NCI-H146 treated with DMSO at 0.1 percent for 48 hours (cell line): ENCODE measurements around the gene DDOST.
"Not testable (repeated sequence)": the region's sequence is repeated elsewhere in the genome, so short reads cannot be mapped to it uniquely, and the experiment has no call there.

Source experiments
- DNase-seq: peaks from one replicate; lab custom pipeline; 2025; ENCODE audit not compliant: unreplicated experiment; lab: John Stamatoyannopoulos, UW

Gene DDOST

GRCh38 chr1:20625176-20626097 is 35.7 kb downstream of the DDOST start:
- DNase-seq: no peak

DNA sequence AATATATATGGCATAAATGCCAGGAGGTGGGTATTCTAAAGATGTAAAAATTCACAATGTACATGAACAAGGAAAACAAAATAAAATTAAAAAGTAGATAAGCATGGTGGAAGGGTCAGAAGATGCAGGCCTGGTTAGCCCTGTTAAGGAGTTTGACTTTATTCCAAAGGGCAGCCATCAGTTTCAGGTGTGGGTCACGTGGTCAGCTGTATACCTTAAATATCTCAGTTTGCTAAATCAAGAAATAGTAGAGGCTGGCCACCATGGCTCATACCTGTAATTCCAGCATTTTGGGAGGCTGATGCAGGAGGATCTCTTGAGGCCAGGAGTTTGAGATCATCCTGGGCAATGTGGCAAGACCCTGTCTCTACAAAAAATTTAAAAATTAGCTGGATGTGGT is 36.5 kb downstream of the DDOST start:
- DNase-seq: no peak

- DNase-seq: no peak
Measured at GRCh38 chr1:20621012-20621411, 40.2 kb downstream of the DDOST start.

DNA sequence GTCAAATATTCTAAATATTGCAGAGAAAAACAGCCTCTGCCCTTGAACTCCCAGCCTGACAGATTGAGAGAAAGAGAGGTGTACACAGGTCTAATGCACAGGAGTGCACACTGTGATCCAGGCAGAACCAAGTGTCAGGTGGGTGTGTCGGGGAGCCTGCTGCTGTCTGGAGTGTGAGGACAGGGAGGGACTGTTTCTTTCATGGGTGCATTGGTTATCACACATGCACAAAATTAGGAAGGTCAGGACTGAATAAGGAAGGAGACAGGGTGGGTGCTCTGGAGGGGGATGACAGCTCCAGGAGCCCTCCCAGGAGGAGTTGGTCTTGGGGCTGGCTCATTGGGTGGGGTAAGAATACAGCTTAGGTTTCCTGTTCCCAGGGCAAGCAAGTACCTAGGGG is 41.2 kb downstream of the DDOST start:
- no peak for DNase-seq

DNA sequence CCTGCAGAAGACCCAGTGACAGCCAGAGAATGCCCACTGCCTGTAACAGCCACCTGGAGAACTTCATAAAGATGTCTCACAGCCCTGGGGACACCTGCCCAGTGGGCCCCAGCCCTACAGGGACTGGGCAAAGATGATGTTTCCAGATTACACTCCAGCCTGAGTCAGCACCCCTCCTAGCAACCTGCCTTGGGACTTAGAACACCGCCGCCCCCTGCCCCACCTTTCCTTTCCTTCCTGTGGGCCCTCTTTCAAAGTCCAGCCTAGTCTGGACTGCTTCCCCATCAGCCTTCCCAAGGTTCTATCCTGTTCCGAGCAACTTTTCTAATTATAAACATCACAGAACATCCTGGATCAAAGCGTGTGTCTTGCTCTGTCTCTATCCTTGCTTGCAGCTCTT is 42.6 kb downstream of the DDOST start:
- no peak for DNase-seq

DNA sequence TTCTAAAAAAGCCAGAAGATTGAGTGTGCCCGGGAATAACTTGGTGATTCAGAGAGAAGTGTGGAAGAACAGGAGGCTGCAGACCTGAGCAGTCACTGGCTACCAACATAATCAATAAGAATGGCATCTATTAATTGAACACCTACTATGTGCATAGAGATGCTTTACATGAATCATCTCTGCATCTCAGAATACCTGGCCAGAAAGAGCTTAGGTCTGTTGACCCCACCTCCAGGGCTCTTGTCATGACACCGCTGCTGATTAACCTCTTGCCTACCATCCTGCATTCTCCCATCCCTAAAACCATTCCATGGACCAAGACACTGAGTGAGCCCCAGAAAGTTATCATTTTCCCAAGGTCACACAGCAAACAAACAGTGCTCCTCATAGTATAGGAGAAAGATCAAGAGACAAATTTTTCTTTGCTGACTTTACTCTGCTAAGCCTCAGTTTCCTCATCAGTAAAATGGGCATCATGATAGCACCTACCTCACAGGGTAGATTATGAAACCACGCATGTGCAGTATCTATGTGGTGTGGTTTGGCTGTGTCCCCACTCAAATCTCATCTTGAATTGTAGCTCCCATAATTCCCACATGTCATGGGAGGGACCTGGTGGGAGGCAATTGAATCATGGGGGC is 44.2 kb downstream of the DDOST start:
- no peak for DNase-seq

GRCh38 chr1:20615946-20616846 is 45.0 kb downstream of the DDOST start:
- DNase-seq: no peak

DNA sequence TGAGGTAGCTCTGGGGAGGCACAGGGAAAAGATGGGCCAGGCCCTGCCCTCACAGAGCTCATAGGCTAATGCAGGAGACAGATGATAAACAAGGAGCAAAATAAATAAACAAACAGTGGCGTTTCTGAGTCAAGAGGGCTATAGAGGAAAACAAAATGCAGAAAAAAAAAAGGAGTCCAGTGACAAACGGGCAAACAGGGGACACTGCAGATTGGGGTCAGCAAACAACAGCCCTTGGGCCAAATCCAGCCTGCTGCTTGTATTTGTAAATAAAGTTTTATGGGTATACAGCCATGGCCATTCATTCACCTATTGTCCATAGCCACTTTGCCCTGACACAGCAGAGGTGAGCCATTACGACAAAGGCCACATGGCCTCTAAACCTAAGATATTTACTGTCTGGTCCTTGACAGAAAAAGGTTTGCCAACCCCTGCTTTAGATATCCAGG is 47.0 kb downstream of the DDOST start:
- DNase-seq: no peak

DNA sequence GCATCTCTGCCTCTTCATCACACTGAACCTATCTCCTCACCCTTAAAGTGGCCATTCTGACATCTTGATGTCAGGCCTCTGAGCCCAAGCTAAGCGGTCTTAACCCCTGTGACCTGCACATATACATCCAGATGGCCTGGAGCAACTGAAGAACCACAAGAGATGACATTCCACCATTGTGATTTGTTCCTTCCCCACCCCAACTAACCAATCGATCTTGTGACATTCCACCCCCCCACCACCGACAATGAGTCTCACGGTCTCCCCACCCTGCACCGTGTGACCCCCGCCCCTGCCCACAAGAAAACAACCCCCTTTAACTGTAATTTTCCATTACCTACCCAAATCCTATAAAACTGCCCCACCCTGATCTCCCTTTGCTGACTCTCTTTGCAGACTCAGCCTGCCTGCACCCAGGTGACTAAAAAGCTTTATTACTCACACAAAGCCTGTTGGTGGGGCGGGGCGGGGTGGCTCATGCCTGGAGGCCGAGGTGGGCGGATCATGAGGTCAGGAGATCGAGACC is 48.9 kb downstream of the DDOST start:
- DNase-seq: no peak

DNA sequence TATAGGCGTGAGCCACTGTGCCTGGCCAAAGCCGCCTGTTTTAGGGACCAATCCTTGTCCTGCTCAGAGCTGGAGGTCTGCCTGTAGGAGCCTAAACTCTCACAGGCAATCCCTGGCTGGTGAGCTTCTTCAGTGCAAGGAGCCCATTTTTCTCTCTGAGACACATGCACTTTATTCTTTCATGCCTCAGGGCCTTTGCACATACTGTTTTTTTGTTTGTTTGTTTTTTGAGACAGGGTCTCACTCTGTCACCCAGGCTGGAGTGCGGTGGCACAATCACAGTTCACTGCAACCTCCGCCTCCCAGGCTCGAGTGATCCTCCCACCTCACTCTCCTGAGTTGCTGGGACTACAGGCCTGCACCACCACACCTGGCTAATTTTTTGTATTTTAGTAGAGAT is 49.5 kb downstream of the DDOST start:
- DNase-seq: no peak

- no peak for DNase-seq
Measured at GRCh38 chr1:20610970-20611369, 50.2 kb downstream of the DDOST start.

DNA sequence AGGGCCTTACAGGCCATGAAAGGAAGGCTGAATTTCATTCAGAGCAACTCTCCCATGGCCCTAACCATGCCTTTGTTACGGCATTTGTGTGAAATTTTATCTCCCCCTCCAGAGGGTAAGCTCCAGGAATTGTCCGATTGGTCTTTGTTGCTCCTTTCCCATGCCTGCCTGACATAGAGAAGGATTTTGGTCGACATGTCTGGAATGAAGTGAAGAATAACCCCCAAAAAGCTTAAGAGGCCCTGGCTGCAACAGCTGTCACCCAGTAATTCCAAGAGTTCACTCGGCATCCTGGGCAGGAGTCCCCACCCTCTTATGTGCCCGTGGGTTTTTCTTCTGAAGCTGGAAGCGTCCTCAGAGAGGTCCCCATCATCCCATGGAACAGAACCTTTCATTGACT is 51.6 kb downstream of the DDOST start:
- DNase-seq: no peak

DNA sequence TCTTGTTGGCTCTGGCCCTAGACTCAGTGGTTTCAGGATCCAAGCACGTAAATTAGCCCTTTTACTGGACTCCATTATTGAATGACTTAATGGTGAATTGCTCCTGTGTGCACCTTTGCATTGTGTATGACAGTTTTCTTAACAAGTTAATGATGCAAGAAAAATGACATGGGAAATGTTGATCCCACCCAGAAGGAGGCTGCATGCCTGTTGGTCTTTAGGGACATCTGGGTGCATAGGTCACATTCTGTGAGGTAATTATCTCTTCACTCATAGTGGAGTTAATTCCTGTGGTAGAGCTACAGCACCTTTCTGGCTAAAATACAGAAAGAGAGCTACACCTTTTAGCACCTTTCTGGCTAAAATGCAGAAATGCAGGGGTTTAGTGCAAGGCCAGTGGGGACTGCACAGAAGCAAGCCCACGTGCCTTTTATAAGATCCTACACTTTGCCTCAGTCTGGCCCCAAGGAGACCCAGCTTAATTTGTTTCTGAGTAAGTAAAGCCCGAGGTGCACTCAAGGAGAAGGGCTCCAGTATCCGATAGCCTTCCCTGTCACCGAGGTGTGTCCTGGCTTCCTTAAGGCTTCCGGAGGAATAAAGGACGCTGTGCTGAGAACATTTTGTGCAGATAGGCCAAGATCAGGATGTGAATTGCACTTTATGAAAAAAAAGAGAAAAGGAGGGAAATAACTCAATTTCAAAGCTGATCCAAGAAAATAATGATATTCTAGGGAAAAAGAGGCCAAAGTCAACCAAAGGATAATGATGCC is 54.2 kb downstream of the DDOST start:
- DNase-seq: not testable (repeated sequence)

- DNase-seq: no peak
Measured at GRCh38 chr1:20604678-20605077, 56.5 kb downstream of the DDOST start.

- no peak for DNase-seq
Measured at GRCh38 chr1:20603504-20604464, 57.4 kb downstream of the DDOST start.

GRCh38 chr1:20602851-20603450 is 58.2 kb downstream of the DDOST start:
- DNase-seq: no peak
